Measurements from ENCODE around the gene DTWD2.

DNA sequence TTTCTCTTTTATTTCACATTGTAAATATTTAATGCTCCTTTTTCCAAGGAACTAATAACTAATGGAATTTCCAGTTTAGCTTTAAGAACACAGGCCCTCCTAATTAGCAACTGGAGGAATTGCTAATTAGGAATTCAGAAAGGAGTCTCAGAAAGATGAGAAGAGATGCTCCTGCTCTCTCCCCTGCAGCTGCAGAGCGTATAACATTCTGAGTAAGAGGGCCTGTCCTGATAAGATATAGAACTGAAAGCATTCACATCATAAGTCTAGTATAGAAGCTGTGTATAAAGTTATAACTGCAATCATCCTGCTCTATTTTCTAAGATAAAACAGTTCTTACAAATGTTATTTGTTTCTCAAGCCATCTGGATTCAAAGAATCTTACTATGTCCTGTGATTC is 83.2 kb downstream of the DTWD2 start:
- TF ChIP-seq CTCF (IDR thresholded peaks at IDR 0.05) (no peak), POLR2A (IDR thresholded peaks at IDR 0.05) (no peak)

Measured in adrenal gland (tissue), 5 donors.